NCI-H1694 treated with DMSO at 0.1 percent for 48 hours (cell line): ENCODE results near the gene BNC2.

ENCODE experiments used
- DNase-seq: peaks from one replicate; lab custom pipeline; 2025; lab: John Stamatoyannopoulos, UW

BNC2 gene

GRCh38 chr9:16755467-16756160 lies 114.9 kb downstream of the BNC2 start:
- no peak for DNase-seq

- no peak for DNase-seq
Measured at GRCh38 chr9:16754662-16755061, 115.8 kb downstream of the BNC2 start.

- DNase-seq, result no peak
Measured at GRCh38 chr9:16753256-16753655, 117.2 kb downstream of the BNC2 start.

- no peak for DNase-seq
Measured at GRCh38 chr9:16752601-16753000, 117.9 kb downstream of the BNC2 start.

DNA sequence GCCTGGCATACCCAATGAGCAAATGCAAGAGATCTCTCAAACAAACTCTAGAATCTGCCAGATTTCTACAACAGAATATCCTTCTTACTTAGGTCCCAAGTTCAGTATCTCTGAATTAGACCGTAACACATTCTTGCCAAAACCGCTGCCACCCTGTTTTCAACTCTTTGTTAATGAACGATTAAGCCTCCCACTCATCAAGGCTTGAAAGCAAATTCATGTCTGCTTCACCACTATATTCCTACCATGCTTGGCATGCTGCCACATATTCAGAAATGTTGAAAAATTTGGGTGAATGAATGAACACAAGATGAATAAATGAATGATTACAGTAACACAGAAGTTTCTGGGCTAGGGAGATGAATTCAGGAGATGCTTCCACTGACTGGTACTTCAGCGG lies 119.9 kb downstream of the BNC2 start:
- DNase-seq, result no peak

GRCh38 chr9:16745359-16745758 lies 125.1 kb downstream of the BNC2 start:
- no peak for DNase-seq

DNA sequence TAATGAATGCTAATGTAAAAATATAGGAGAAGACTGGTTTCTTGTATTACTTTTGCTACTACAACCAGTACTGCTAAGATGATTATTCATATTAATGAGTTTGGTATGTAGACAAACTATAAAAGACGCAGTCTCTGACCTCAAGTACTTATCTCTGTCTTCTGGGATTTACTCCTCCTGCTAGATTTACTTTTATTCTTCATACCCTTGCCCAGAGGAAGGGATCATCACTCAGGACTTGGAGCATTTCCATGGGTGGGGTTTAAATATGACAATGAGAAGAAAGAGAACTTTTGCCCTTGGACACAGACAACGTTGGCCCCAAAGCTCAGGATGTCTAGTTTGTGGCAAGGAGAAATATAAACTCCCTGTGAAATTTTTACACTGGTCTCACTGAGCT lies 126.1 kb downstream of the BNC2 start:
- DNase-seq, result no peak

GRCh38 chr9:16743375-16743774 lies 127.1 kb downstream of the BNC2 start:
- no peak for DNase-seq

DNA sequence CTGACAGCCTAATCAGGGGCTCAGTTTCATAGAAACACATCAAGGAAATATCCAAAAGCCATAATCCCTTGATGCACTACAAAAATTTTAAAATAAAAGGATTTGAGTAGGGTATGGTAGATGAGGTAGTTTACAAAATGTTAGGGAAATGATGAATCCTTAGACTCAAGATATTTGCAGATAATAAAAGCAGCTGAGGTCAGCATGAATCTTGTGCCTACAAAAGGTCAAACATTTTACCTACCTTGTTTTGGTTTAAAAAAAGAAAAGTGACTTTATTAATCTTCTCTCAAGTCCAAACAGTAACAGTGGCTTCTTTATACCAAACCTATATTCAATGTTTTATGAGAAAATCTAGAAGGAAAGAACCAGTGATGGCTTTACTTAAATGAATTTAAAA lies 135.5 kb downstream of the BNC2 start:
- DNase-seq, result no peak

DNA sequence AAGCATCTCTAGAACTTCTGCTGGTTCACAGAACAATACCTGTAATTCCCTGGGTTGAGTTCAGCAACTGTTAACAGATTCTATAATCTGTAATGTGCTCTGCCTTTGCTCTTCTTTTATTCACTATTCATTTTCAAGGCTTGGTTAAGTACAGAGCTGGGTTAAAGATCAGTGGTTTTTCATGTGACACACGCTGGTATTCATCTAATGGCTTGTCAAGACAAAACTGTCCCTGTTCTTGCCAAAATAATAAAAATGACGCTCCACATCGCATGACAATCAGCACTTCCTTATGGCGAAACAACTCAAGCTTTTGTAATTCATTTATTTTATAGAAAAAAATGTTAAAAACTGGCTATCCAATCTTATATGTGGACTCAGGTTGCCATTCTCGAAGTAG lies 137.9 kb downstream of the BNC2 start:
- no peak for DNase-seq

GRCh38 chr9:16730162-16730561 lies 140.3 kb downstream of the BNC2 start:
- no peak for DNase-seq

DNA sequence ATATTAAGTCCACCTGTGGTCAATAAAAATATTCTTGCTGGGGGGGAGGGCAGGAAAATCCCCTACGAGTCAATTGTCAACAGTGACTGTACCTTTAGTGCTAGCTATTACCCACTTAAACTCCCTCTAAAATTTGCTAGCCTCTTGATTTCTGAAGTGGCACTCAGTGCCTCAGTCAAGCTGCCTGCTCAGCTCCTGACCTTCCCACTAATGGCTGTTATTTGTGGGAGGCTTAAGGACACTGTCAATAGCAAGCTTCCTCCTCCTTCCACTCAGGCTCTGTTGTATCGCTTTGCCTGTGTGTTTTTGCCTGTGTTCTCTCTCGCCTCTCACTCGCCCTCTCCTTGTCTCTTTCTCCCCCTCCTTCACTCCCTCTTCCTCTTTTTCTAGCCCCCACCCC lies 140.8 kb downstream of the BNC2 start:
- no peak for DNase-seq

DNA sequence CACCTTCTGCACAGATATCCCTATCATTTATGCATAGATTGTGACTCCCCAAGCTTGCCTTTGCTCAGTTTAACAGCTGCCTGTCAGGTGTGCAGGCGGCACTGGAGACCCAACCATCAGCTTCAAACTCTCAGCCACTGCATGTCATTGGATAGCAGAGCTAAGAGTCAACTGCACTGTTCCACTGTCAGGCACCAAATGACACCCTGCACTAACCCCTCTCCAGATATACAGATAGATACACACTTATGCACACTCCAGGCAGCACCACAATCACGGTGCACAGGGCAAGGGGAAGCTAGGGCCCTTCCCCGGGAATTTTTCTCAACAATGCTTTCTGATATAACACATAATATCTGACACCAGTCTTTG lies 142.3 kb downstream of the BNC2 start:
- DNase-seq, result no peak

DNA sequence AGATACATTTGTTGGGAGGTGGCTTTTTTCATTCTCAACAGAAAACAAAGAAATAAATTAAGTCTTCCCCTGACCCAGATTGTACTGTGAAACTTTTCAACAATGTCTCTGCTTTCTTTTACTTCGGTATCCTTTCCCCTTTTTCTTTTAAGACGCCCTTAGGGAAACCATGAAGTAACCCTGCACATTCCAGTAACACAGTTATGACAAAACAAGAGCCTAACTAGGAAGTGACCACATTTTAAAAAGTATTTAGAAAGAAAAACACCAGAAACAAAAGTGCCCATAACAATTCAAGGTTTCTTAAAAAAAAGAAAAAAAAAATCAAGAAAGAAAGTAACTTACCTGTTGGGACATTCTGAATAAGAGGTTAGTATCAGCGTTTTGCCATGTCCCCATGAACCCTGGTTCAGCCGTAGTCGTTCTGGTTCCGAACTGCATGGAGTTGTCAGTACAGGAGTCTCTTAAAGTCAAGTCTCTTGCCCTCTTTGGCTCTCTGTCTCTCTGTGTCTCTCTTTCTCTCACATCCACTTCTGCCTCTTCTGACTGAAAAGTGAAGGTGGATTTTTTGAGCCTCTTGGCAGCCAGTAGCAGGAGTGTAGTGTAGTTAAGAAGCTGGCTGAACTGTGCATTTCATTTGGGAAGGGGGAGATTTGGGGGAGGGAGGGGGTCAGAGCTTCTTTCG lies 142.9 kb downstream of the BNC2 start:
- no peak for DNase-seq

DNA sequence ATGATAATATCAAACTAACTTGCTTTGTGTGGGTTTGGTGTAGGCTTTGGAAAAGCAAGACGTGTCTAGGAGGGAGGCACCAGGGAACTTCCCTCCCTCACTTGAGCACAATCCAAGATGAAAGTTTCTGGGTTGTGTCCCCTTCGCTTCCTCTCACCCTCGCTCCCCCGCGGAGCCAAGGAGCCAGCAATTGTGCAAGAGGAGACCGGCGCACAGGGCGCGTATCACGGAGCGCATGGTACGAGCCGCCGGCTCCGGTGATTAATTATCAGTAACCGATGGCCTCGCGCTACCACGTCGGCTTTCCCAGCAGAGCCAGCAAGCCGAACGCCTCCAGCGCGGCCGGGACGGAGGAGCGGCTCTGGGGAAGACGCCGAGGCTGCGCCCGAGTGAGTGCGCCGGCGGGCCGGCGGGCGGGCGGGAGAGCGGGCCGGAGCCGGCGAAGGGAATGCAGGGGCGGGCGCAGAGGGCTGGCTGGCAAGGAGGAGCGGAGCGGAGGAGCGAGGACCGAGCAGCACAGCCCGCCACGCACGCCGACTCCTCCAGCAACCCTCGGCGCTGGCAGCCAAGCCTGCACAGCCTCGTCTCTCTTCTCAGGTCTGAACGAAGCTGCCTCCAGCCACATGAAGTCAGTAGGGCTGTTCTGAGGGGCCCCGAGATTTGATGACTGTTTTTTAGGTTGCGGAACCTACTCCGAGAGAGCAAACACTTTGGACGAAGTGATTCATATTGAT lies 143.6 kb downstream of the BNC2 start:
- DNase-seq, result peak; percentile 45

- peak; percentile 50 for DNase-seq
Measured at GRCh38 chr9:16726029-16726428, 144.4 kb downstream of the BNC2 start.

- no peak for DNase-seq
Measured at GRCh38 chr9:16725066-16725465, 145.4 kb downstream of the BNC2 start.

GRCh38 chr9:16721972-16722371 lies 148.5 kb downstream of the BNC2 start:
- no peak for DNase-seq

DNA sequence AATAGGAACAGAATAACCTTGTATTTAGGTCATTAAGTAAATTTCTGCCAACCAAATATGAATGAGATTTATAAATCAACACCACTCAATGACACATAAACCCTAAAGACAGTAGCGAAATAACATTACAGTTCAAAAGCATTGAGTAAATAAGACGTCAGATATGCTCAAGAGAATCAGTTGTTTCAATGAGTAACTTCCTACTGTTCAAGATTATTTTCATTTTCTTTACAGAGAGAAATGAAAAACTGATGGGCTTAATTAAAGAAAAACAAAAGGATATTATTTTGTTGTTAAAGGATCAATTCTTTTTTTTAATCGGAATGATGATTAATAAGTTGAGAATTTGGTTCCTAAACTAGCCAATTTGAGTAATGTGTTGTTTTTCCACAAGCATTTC lies 150.1 kb downstream of the BNC2 start:
- no peak for DNase-seq

DNA sequence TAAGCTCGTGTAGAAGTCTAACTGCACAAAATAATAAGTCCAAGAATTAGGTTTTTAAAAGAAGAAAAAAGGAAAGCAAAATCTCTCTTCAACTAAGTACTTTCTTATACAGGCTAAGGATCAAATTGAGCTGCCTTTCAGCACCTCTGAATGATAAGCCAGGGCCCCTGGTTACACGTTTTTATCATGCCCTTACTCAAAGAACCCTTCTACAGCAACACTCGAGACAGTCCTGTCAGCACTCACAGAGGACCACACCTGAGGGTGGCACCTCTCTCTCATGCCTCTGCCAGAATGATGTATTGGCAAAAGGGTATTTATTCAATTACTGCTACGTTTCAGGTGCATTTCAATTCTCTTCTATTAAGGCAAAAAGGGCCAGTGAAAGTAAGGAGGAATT lies 150.5 kb downstream of the BNC2 start:
- DNase-seq, result no peak

GRCh38 chr9:16718952-16719351 lies 151.5 kb downstream of the BNC2 start:
- DNase-seq, result no peak

DNA sequence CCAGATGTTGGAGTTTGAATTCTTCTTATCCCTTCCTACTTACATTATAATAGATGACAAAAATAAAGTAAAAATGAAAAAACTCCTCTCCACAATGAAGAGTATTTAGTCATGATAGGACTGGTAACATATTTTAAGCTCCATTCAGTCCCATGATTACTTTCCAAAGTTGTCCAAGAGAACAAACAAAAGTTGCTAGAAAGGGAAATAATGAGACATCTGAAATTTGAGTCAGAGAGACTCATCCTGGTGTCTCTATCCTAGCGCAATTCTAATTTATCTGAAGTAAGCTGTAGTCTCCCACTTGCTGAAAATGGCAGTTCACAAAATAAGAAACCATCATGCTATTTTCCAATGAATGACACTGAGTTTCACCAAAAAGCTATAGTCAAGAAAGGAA lies 152.2 kb downstream of the BNC2 start:
- no peak for DNase-seq

GRCh38 chr9:16716601-16717000 lies 153.9 kb downstream of the BNC2 start:
- DNase-seq, result no peak
